Right atrium auricular region (tissue), 2 donors: Measurements from ENCODE around the gene RHBDD1. TPM values are rescaled to one million over a fixed set of nuclear protein-coding genes. Genes with fewer than 3 reads are reported as not detected.

Experiments used
- DNase-seq: peaks from one replicate; pipeline ENCODE4 v3.0.0-alpha.2; 2019; ENCODE audit warnings: low spot score
- H3K27ac ChIP-seq, 2 donors: fragments of 200-600 bp; sonication (generic); 1 replicate in 1 of 2; 2 replicates in 1 of 2; pipeline ENCODE4 v1.5.1; 2016 to 2019
- H3K27me3 ChIP-seq, 2 donors: fragments of 200-600 bp; sonication (generic); one replicate each; pipeline versions ENCODE4 v1.5.1 to v1.6.0; 2017 to 2019
- H3K36me3 ChIP-seq: fragments of 200-600 bp; sonication (generic); one replicate; pipeline ENCODE4 v1.5.1; 2016
- H3K4me1 ChIP-seq, 2 donors: fragments of 200-600 bp; sonication (generic); one replicate each; pipeline versions ENCODE4 v1.5.1 to v1.6.0; 2017 to 2019
- H3K4me3 ChIP-seq, 2 donors: fragments of 200-600 bp; sonication (generic); 1 replicate in 1 of 2; 2 replicates in 1 of 2; pipeline ENCODE4 v1.5.1; 2017 to 2019; ENCODE audit warnings: mild to moderate bottlenecking in 1 of 2, moderate library complexity in 1 of 2
- H3K9me3 ChIP-seq, 2 donors: fragments of 200-600 bp; sonication (generic); one replicate each; pipeline ENCODE4 v1.5.1; 2019
- CTCF ChIP-seq, 2 donors: fragments of 200-600 bp; sonication (generic); IDR thresholded peaks; one replicate each; pipeline ENCODE4 v1.5.1; 2019; ENCODE audit warnings: antibody characterized with exemption in 2 of 2
- total RNA-seq, 2 donors: library from RNA; depleted of rRNA; stranded (reverse); fragments of >200 nt; gene quantifications; one replicate each; pipeline ENCODE4 v1.1.0, GENCODE V29; 2016

Gene RHBDD1
- total RNA-seq, 2 donors from 2014 or later = 12.3 to 16.1 TPM

GRCh38 chr2:226904592-226904991 lies 68.7 kb downstream of the RHBDD1 start:
- Histone ChIP-seq H3K4me1 (no peaks in the 10 kb centered on the region), H3K27me3 (no peaks in the 10 kb centered on the region), H3K9me3 (no peaks in the 10 kb centered on the region), H3K36me3 (no peaks in the 10 kb centered on the region), H3K27ac (no peak overlapping the region), H3K4me3 (no peak overlapping the region)
- no peak for DNase-seq
- TF ChIP-seq CTCF (IDR thresholded peaks at IDR 0.05) = no peak

GRCh38 chr2:226905718-226906117 lies 69.9 kb downstream of the RHBDD1 start:
- Histone ChIP-seq H3K36me3 (no peaks in the 10 kb centered on the region), H3K4me3 (no peak overlapping the region), H3K27me3 (no peaks in the 10 kb centered on the region), H3K9me3 (no peaks in the 10 kb centered on the region), H3K27ac (no peak overlapping the region), H3K4me1 (no peaks in the 10 kb centered on the region)
- DNase-seq = no peak
- no peak for TF ChIP-seq CTCF (IDR thresholded peaks at IDR 0.05)

GRCh38 chr2:226906163-226906693 lies 70.4 kb downstream of the RHBDD1 start:
- DNase-seq = no peak
- no peaks in the 10 kb centered on the region for H3K36me3 ChIP-seq
- no peak overlapping the region for H3K27ac ChIP-seq
- no peaks in the 10 kb centered on the region for H3K9me3 ChIP-seq
- no peaks in the 10 kb centered on the region for H3K4me1 ChIP-seq
- H3K27me3 ChIP-seq = no peaks in the 10 kb centered on the region
- H3K4me3 ChIP-seq = no peak overlapping the region
- no peak for TF ChIP-seq CTCF (IDR thresholded peaks at IDR 0.05)

- Histone ChIP-seq H3K4me3 (no peak overlapping the region), H3K36me3 (peaks cover 5% of the 10 kb centered on the region), H3K9me3 (no peaks in the 10 kb centered on the region), H3K4me1 (no peaks in the 10 kb centered on the region), H3K27me3 (no peaks in the 10 kb centered on the region), H3K27ac (no peak overlapping the region)
- no peak for DNase-seq
- no peak for TF ChIP-seq CTCF (IDR thresholded peaks at IDR 0.05)
These were observed 73.3 kb downstream of the RHBDD1 start for GRCh38 chr2:226909126-226909525.

- H3K36me3 ChIP-seq = peaks cover 5% of the 10 kb centered on the region
- DNase-seq = no peak
- TF ChIP-seq CTCF (IDR thresholded peaks at IDR 0.05) = no peak
- no peak overlapping the region for H3K27ac ChIP-seq
- H3K9me3 ChIP-seq = no peaks in the 10 kb centered on the region
- no peaks in the 10 kb centered on the region for H3K4me1 ChIP-seq
- H3K27me3 ChIP-seq = no peaks in the 10 kb centered on the region
- H3K4me3 ChIP-seq = no peak overlapping the region
These were observed 74.0 kb downstream of the RHBDD1 start for GRCh38 chr2:226909836-226910235.

GRCh38 chr2:226910384-226910783 lies 74.5 kb downstream of the RHBDD1 start:
- Histone ChIP-seq H3K9me3 (no peaks in the 10 kb centered on the region), H3K4me1 (no peaks in the 10 kb centered on the region), H3K4me3 (no peak overlapping the region), H3K36me3 (peaks cover 5% of the 10 kb centered on the region), H3K27ac (no peak overlapping the region), H3K27me3 (no peaks in the 10 kb centered on the region)
- no peak for DNase-seq
- TF ChIP-seq CTCF (IDR thresholded peaks at IDR 0.05) = no peak
